ENCODE data around the gene MESP2. TPM values are rescaled to one million over a fixed set of nuclear protein-coding genes. Genes with fewer than 3 reads are reported as not detected.

MESP2 gene
- total RNA-seq, 2 donors from 2014 or later = 0.22 to 1.3 TPM

DNA sequence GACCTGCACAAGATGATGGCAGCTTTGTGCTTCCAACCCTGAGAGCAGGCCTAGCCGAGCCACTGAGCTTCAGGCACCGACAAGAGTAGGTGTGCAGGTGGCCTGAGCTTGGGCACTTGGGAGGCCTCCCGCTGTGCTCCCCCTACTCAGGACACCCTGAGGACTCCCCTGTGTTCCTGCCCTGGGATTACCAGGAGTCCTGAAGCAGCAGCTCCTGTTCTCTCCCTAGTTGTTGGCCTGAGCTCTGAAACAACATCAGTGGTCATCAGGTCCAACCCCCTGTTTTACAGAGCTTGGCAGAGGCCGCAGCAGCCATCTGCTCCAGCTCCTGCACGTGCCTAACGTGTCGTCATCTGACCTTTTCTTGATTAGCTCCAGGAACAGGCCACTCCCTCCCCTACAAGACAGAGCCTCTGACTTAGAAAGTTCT lies 8.0 kb upstream of the MESP2 start:
- H3K27me3 Mint-ChIP-seq (ENCODE audit: insufficient read depth) = peaks cover 24% of the 10 kb centered on the region
- no peak overlapping the region for H3K27ac ChIP-seq (ENCODE audit: low read depth, low read length)
- H3K36me3 Mint-ChIP-seq (ENCODE audit: low read depth) = no peaks in the 10 kb centered on the region
- H3K4me1 ChIP-seq (ENCODE audit: control insufficient read depth, insufficient read depth, low read length) = no peaks in the 10 kb centered on the region
- H3K9ac ChIP-seq (ENCODE audit: extremely low read depth, low read length, poor library complexity, severe bottlenecking) = no peak overlapping the region
- DNase-seq = no peak
- no peaks in the 10 kb centered on the region for H3K36me3 ChIP-seq (ENCODE audit: control insufficient read depth, insufficient read depth, low read length)
- 91 to 93% methylated on average over 7 of the region's 7 CpGs for WGBS, 2 experiments (ENCODE audit: insufficient coverage in 1 of 2, insufficient read length in 1 of 2)
- no peaks in the 10 kb centered on the region for H3K27me3 ChIP-seq (ENCODE audit: control insufficient read depth, insufficient read depth, low read length, poor library complexity, severe bottlenecking)
- H3K9me3 Mint-ChIP-seq = no peaks in the 10 kb centered on the region
- no peak overlapping the region for H3K4me3 ChIP-seq (ENCODE audit: low read length)
- no peaks in the 10 kb centered on the region for H3K4me1 Mint-ChIP-seq
- H3K27ac Mint-ChIP-seq = no peak overlapping the region
- H3K4me3 Mint-ChIP-seq = no peak overlapping the region
- TF ChIP-seq, protein P1, sequence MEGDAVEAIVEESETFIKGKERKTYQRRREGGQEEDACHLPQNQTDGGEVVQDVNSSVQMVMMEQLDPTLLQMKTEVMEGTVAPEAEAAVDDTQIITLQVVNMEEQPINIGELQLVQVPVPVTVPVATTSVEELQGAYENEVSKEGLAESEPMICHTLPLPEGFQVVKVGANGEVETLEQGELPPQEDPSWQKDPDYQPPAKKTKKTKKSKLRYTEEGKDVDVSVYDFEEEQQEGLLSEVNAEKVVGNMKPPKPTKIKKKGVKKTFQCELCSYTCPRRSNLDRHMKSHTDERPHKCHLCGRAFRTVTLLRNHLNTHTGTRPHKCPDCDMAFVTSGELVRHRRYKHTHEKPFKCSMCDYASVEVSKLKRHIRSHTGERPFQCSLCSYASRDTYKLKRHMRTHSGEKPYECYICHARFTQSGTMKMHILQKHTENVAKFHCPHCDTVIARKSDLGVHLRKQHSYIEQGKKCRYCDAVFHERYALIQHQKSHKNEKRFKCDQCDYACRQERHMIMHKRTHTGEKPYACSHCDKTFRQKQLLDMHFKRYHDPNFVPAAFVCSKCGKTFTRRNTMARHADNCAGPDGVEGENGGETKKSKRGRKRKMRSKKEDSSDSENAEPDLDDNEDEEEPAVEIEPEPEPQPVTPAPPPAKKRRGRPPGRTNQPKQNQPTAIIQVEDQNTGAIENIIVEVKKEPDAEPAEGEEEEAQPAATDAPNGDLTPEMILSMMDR (conservative IDR thresholded peaks at IDR 0.05) = no peak
- H3K9me3 ChIP-seq (ENCODE audit: control insufficient read depth, low read length) = no peaks in the 10 kb centered on the region

DNA sequence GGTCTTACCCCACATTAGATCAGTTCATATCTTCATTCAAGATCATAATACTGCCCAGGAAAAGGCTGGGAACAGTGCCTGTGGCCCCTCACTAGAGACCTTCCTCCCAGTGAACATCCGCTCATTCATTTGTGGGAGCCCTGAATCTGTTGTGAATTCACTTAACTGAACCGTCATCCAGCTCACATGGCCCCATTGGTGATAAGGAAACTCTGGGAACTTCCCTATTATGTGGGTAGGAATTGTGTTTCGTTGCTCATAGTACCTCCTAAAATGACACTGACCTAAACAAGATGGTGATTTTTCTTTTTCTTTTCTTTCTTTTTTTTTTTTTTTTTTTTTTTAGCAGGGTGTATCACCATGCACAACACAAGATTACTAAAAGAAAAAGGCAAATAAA lies 6.8 kb upstream of the MESP2 start:
- TF ChIP-seq, protein P1 (conservative IDR thresholded peaks at IDR 0.05) = no peak
- no peaks in the 10 kb centered on the region for H3K9me3 Mint-ChIP-seq
- 100% methylated on average over 2 of the region's 3 CpGs for WGBS, 2 experiments (ENCODE audit: insufficient coverage in 1 of 2, insufficient read length in 1 of 2)
- H3K27ac ChIP-seq (ENCODE audit: low read depth, low read length) = no peak overlapping the region
- no peaks in the 10 kb centered on the region for H3K36me3 ChIP-seq (ENCODE audit: control insufficient read depth, insufficient read depth, low read length)
- H3K4me3 Mint-ChIP-seq = no peak overlapping the region
- no peaks in the 10 kb centered on the region for H3K27me3 ChIP-seq (ENCODE audit: control insufficient read depth, insufficient read depth, low read length, poor library complexity, severe bottlenecking)
- H3K4me3 ChIP-seq (ENCODE audit: low read length) = no peak overlapping the region
- H3K27me3 Mint-ChIP-seq (ENCODE audit: insufficient read depth) = peaks cover 27% of the 10 kb centered on the region
- H3K9me3 ChIP-seq (ENCODE audit: control insufficient read depth, low read length) = no peaks in the 10 kb centered on the region
- H3K4me1 Mint-ChIP-seq = no peaks in the 10 kb centered on the region
- H3K9ac ChIP-seq (ENCODE audit: extremely low read depth, low read length, poor library complexity, severe bottlenecking) = no peak overlapping the region
- H3K4me1 ChIP-seq (ENCODE audit: control insufficient read depth, insufficient read depth, low read length) = no peaks in the 10 kb centered on the region
- no peak overlapping the region for H3K27ac Mint-ChIP-seq
- no peak for DNase-seq
- H3K36me3 Mint-ChIP-seq (ENCODE audit: low read depth) = no peaks in the 10 kb centered on the region

DNA sequence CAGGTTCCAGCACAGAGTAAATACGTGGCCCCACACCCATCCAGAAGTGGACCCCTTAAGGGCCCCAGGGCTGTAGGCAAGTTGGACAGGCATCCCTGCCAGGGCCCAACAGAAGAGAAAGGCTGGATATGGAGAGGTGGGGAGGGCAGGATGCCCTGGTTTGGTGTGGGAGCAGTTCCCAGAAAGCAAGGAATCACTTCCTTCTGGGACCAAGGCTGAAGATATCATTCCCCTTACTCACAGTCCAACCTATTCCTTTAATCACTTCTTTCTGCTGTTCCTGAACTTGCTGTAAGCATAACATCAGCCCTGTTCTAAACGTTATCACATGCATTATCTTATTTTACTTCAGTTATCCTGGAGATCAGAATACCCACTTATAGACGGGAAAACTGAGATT lies 6.1 kb upstream of the MESP2 start:
- Histone ChIP-seq H3K9ac (ENCODE audit: extremely low read depth, low read length, poor library complexity, severe bottlenecking) (no peak overlapping the region), H3K27ac (ENCODE audit: low read depth, low read length) (no peak overlapping the region), H3K9me3 (ENCODE audit: control insufficient read depth, low read length) (no peaks in the 10 kb centered on the region), H3K27me3 (ENCODE audit: control insufficient read depth, insufficient read depth, low read length, poor library complexity, severe bottlenecking) (no peaks in the 10 kb centered on the region), H3K4me3 (ENCODE audit: low read length) (no peak overlapping the region), H3K36me3 (ENCODE audit: control insufficient read depth, insufficient read depth, low read length) (no peaks in the 10 kb centered on the region), H3K4me1 (ENCODE audit: control insufficient read depth, insufficient read depth, low read length) (no peaks in the 10 kb centered on the region)
- WGBS, 2 experiments (ENCODE audit: insufficient coverage in 1 of 2, insufficient read length in 1 of 2) = 81 to 100% methylated on average over 1 to 3 of the region's 3 CpGs
- Mint-ChIP-seq H3K4me1 (no peaks in the 10 kb centered on the region), H3K4me3 (no peak overlapping the region), H3K9me3 (no peaks in the 10 kb centered on the region), H3K27ac (no peak overlapping the region), H3K27me3 (ENCODE audit: insufficient read depth) (peaks cover 32% of the 10 kb centered on the region), H3K36me3 (ENCODE audit: low read depth) (no peaks in the 10 kb centered on the region)
- no peak for DNase-seq
- TF ChIP-seq, protein P1 (conservative IDR thresholded peaks at IDR 0.05) = no peak
